ENCODE results near the gene C1GALT1.

The C1GALT1 gene

GRCh38 chr7:7292085-7292484 lies 109.7 kb downstream of the C1GALT1 start:
- H3K4me3 ChIP-seq (ENCODE audit: control insufficient read depth, low read depth, low read length): no peak overlapping the region
- DNase-seq (ENCODE audit: low read depth): no peak
- no peak for TF ChIP-seq CTCF (conservative IDR thresholded peaks at IDR 0.05; ENCODE audit: control insufficient read depth, insufficient read depth, low read depth, low read length)

DNA sequence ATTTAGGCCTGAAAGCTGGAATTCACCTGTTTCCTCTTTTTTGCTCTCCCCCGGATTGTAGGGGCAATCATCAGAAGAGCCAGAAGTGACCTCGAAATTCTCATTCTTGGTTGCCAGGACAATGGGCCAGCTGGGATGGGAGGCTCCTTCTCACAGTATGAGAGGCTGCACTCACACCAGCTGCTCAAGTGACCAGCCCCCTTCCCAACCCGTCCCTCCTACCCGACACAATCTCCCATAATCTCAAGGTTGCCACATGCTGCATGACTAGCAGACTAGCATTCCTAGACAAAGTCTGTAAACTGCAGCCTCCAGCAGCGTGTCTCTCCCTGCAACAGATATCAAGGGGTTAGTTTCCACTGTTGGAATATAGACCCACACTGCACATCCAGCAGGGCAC lies 110.3 kb downstream of the C1GALT1 start:
- no peak overlapping the region for H3K4me3 ChIP-seq (ENCODE audit: control insufficient read depth, low read depth, low read length)
- no peak for DNase-seq (ENCODE audit: low read depth)
- no peak for TF ChIP-seq CTCF (conservative IDR thresholded peaks at IDR 0.05; ENCODE audit: control insufficient read depth, insufficient read depth, low read depth, low read length)

GRCh38 chr7:7293092-7293491 lies 110.7 kb downstream of the C1GALT1 start:
- DNase-seq (ENCODE audit: low read depth): no peak
- no peak overlapping the region for H3K4me3 ChIP-seq (ENCODE audit: control insufficient read depth, low read depth, low read length)
- TF ChIP-seq CTCF (conservative IDR thresholded peaks at IDR 0.05; ENCODE audit: control insufficient read depth, insufficient read depth, low read depth, low read length): no peak

DNA sequence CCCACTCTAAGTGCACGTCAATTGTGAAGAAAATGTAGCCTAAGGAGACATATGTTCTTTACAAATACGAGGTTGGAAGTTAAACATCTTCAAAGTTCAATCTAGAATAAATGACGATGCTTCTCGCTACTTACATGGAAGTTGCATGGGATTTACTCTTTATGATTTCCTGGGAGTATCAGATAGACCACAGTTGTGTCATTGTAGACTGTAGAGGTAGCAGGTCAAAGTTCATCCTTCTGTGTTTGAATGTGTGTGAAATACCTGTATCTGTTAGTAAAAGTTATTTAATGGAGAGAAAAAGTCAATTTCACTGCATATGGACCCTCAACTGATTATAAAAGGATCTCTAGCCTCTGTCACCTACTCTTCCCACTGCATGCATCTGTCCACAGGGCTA lies 112.6 kb downstream of the C1GALT1 start:
- H3K4me3 ChIP-seq (ENCODE audit: control insufficient read depth, low read depth, low read length): no peak overlapping the region
- DNase-seq (ENCODE audit: low read depth): no peak
- no peak for TF ChIP-seq CTCF (conservative IDR thresholded peaks at IDR 0.05; ENCODE audit: control insufficient read depth, insufficient read depth, low read depth, low read length)
